ENCODE results near the gene MGLL.

The MGLL gene

DNA sequence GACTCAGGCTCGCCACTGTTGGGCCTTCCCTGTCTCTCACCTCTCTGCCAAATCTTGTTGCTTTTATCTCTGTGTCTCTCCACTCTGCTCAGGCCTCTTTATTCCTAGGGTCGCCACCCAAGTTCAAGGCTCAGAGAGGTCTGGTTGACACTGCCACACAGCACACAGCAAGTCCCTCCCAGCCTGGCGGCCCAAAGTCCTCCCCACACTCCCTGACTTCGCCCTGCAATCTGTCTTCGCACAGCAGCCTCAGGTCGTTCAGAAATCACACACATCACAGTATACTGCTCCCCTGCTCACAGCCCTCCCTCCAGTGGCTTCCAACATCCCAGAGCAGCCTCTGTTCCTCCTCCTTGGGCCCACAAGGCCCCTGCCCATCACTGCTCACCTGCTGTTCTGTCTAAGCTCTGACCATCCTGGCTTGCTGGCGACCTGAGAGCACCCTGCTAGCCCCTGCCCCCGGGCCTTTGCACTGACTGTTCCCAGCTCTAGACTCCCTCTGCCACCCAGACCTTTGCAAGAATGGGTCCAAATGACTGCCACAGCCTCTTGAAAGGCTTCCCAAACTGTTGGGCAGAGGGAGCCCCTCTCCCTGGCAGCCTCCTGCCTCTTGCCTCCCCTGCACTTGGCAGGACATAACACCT, 48.4 kb downstream of the MGLL start:
- Histone ChIP-seq H3K4me1 (ENCODE audit: low read depth, poor library complexity, severe bottlenecking) (no peaks in the 10 kb centered on the region), H3K4me2 (no peak overlapping the region)
- TF ChIP-seq, protein P1, sequence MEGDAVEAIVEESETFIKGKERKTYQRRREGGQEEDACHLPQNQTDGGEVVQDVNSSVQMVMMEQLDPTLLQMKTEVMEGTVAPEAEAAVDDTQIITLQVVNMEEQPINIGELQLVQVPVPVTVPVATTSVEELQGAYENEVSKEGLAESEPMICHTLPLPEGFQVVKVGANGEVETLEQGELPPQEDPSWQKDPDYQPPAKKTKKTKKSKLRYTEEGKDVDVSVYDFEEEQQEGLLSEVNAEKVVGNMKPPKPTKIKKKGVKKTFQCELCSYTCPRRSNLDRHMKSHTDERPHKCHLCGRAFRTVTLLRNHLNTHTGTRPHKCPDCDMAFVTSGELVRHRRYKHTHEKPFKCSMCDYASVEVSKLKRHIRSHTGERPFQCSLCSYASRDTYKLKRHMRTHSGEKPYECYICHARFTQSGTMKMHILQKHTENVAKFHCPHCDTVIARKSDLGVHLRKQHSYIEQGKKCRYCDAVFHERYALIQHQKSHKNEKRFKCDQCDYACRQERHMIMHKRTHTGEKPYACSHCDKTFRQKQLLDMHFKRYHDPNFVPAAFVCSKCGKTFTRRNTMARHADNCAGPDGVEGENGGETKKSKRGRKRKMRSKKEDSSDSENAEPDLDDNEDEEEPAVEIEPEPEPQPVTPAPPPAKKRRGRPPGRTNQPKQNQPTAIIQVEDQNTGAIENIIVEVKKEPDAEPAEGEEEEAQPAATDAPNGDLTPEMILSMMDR (conservative IDR thresholded peaks at IDR 0.05; ENCODE audit: low read depth, low read length), result no peak

DNA sequence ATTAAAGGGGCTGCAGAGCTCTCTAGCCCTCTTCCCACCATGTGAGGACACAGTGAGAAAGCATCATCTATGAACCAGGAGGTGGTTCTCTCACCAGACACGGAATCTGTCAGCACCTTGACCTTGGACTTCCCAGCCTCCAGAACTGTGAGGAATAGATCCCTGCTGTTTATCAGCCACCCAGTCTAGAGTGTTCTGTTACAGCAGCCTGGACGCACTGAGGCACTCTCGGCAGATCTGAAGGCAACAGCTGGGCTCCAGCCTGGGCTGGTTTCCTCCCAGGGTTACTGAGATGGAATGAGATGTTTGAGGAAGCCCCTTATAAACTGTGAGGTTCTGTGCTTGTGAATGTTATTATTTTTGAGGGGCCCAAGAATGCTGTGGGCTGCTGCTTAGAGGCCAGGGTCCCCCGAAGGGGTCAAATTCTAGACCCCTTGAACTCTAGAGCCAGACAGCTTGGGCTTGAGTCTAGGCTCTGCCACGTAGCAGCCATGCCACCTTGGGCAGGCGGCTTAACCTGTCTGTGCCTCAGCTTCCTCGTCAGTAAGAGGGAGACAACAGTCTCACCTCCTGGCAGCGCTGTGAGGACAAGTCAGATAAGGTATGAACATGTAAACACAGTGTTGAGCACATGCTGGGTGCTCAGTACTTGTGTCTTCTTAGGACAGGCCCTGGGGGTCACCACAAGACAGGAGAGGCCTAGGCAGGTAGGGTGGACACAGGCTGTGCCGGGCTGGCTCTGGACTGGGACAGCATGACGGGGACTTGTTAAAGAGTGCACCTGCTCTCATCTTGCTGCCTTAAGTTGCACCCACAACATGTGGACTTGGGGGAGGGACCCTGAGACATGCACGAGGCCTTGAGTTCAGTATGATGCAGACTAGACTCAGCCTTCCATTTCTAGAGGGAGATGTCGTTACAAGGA, 49.2 kb downstream of the MGLL start:
- Histone ChIP-seq H3K36me3 (ENCODE audit: insufficient read depth) (no peaks in the 10 kb centered on the region), H3K4me3 (IDR thresholded peaks at IDR 0.05; ENCODE audit: insufficient read depth, low read depth, low read length) (no peak overlapping the region), H3K4me2 (no peak overlapping the region), H3K79me2 (ENCODE audit: insufficient read depth, low read depth) (no peaks in the 10 kb centered on the region), H3K27ac (no peak overlapping the region), H4K20me1 (ENCODE audit: insufficient read depth) (no peaks in the 10 kb centered on the region), H3K9ac (no peak overlapping the region), H3K27me3 (ENCODE audit: insufficient read depth, low read depth) (no peaks in the 10 kb centered on the region), H2AFZ (ENCODE audit: low read depth) (no peak overlapping the region), H3K4me1 (ENCODE audit: low read depth, poor library complexity, severe bottlenecking) (no peaks in the 10 kb centered on the region)
- TF ChIP-seq, protein P1 (conservative IDR thresholded peaks at IDR 0.05; ENCODE audit: low read depth, low read length), result no peak

More for the DNA sequence above, 48.4 kb downstream of the MGLL start:
- Histone ChIP-seq H2AFZ (ENCODE audit: low read depth) (no peak overlapping the region), H3K27me3 (ENCODE audit: insufficient read depth, low read depth) (no peaks in the 10 kb centered on the region), H3K27ac (no peak overlapping the region), H3K79me2 (ENCODE audit: insufficient read depth, low read depth) (no peaks in the 10 kb centered on the region), H3K9ac (no peak overlapping the region), H4K20me1 (ENCODE audit: insufficient read depth) (no peaks in the 10 kb centered on the region), H3K36me3 (ENCODE audit: insufficient read depth) (no peaks in the 10 kb centered on the region), H3K4me3 (IDR thresholded peaks at IDR 0.05; ENCODE audit: insufficient read depth, low read depth, low read length) (no peak overlapping the region)

DNA sequence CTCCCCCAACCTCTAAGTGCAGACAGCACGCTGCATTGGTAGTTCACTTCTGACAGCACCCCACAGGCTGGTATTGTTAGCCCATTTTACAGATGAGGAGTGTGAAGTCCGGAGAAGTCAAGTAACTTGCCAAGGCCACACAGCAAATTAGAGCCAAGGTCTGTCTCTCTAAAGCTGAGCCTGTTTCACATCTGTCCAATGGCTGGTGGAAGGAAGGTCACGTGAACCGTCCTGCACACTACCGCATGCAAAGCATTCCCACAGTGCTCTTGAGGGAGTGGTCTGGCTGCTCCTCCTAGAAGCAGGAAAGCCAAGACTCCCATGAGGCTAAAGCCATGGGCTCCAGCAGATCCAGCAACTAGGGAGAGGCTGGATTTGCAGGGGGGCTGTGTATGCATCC, 50.0 kb downstream of the MGLL start:
- H3K4me2 ChIP-seq, result no peak overlapping the region
- no peak overlapping the region for H3K27ac ChIP-seq
- no peaks in the 10 kb centered on the region for H4K20me1 ChIP-seq (ENCODE audit: insufficient read depth)
- no peak overlapping the region for H3K9ac ChIP-seq
- H3K79me2 ChIP-seq (ENCODE audit: insufficient read depth, low read depth), result no peaks in the 10 kb centered on the region
- no peaks in the 10 kb centered on the region for H3K27me3 ChIP-seq (ENCODE audit: insufficient read depth, low read depth)
- TF ChIP-seq, protein P1 (conservative IDR thresholded peaks at IDR 0.05; ENCODE audit: low read depth, low read length), result no peak
- H3K36me3 ChIP-seq (ENCODE audit: insufficient read depth), result no peaks in the 10 kb centered on the region
- no peaks in the 10 kb centered on the region for H3K4me1 ChIP-seq (ENCODE audit: low read depth, poor library complexity, severe bottlenecking)
- H3K4me3 ChIP-seq (IDR thresholded peaks at IDR 0.05; ENCODE audit: insufficient read depth, low read depth, low read length), result no peak overlapping the region
- no peak overlapping the region for H2AFZ ChIP-seq (ENCODE audit: low read depth)

DNA sequence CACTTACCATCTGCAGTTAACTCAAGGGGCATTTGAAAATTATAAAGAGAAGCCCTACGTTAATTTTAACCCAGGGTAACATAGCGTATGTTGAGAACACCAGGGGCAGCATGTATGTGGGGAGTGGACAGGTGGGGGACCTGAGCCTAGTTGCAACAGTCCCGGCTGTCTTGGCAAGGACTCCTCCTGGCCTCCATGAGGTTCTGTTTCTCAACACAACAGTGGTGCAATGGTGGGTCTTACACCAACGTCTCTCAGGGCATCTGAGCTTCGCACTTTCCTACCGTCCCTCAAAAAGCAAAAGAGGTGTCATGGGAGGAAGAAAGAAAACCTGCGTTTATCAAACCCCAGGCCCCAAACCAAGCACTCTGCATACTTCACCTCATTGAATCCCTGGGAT, 50.6 kb downstream of the MGLL start:
- no peaks in the 10 kb centered on the region for H4K20me1 ChIP-seq (ENCODE audit: insufficient read depth)
- H3K9ac ChIP-seq, result no peak overlapping the region
- TF ChIP-seq, protein P1 (conservative IDR thresholded peaks at IDR 0.05; ENCODE audit: low read depth, low read length), result no peak
- no peak overlapping the region for H3K4me3 ChIP-seq (IDR thresholded peaks at IDR 0.05; ENCODE audit: insufficient read depth, low read depth, low read length)
- no peak overlapping the region for H3K27ac ChIP-seq
- H3K27me3 ChIP-seq (ENCODE audit: insufficient read depth, low read depth), result no peaks in the 10 kb centered on the region
- no peak overlapping the region for H2AFZ ChIP-seq (ENCODE audit: low read depth)
- no peaks in the 10 kb centered on the region for H3K79me2 ChIP-seq (ENCODE audit: insufficient read depth, low read depth)
- H3K4me2 ChIP-seq, result no peak overlapping the region
- H3K4me1 ChIP-seq (ENCODE audit: low read depth, poor library complexity, severe bottlenecking), result no peaks in the 10 kb centered on the region
- no peaks in the 10 kb centered on the region for H3K36me3 ChIP-seq (ENCODE audit: insufficient read depth)

Data from KMS-11 (cell line).